GM18508 (cell line): ENCODE measurements around the gene OR2T10.
"Not testable (repeated sequence)": the region's sequence is repeated elsewhere in the genome, so short reads cannot be mapped to it uniquely, and the experiment has no call there.

ENCODE experiments used
- ATAC-seq: cut with Tn5 transposase; IDR thresholded peaks from one replicate; pipeline ENCODE4 v1.9.1; 2021; ENCODE audit warnings: moderate number of reproducible peaks; ENCODE audit not compliant: insufficient read depth, unreplicated experiment

OR2T10 gene

GRCh38 chr1:248599396-248599795, 1.9 kb upstream of the OR2T10 start:
- ATAC-seq: no peak

- ATAC-seq: no peak
Observed at GRCh38 chr1:248596615-248597014, 885 bp downstream of the OR2T10 start.

GRCh38 chr1:248593226-248593625, 4.3 kb downstream of the OR2T10 start:
- ATAC-seq: no peak

- no peak for ATAC-seq
Observed at GRCh38 chr1:248592655-248593054, 4.8 kb downstream of the OR2T10 start.

- ATAC-seq: no peak
Observed at GRCh38 chr1:248590055-248590454, 7.4 kb downstream of the OR2T10 start.

- ATAC-seq: no peak
Observed at GRCh38 chr1:248589334-248589733, 8.2 kb downstream of the OR2T10 start.

GRCh38 chr1:248585266-248585665, 12.2 kb downstream of the OR2T10 start:
- ATAC-seq: no peak

GRCh38 chr1:248576260-248576980, 21.1 kb downstream of the OR2T10 start:
- ATAC-seq: no peak

- ATAC-seq: not testable (repeated sequence)
Observed at GRCh38 chr1:248574657-248575056, 22.8 kb downstream of the OR2T10 start, which contains the start of gene OR2T34. Gene OR2T34, minus strand, starts transcription at chr1:248574757. Its CDS starts 0 bp downstream, at chr1:248574757.

GRCh38 chr1:248573856-248574255, 23.6 kb downstream of the OR2T10 start:
- not testable (repeated sequence) for ATAC-seq

- peak; percentile 87 for ATAC-seq
Observed at GRCh38 chr1:248572049-248572448, 25.5 kb downstream of the OR2T10 start.

GRCh38 chr1:248570811-248571210, 26.7 kb downstream of the OR2T10 start:
- ATAC-seq: not testable (repeated sequence)

GRCh38 chr1:248569049-248569448, 28.5 kb downstream of the OR2T10 start:
- ATAC-seq: not testable (repeated sequence)

- ATAC-seq: not testable (repeated sequence)
Observed at GRCh38 chr1:248565530-248566373, 31.7 kb downstream of the OR2T10 start.

GRCh38 chr1:248562672-248563071, 34.8 kb downstream of the OR2T10 start, which contains the start of gene OR2T29:
Gene OR2T29, minus strand, starts transcription at chr1:248562772. Its CDS starts 3,281 bp downstream, at chr1:248559491.
- not testable (repeated sequence) for ATAC-seq

- not testable (repeated sequence) for ATAC-seq
Observed at GRCh38 chr1:248551027-248551426, 46.5 kb downstream of the OR2T10 start.

- ATAC-seq: not testable (repeated sequence)
Observed at GRCh38 chr1:248547383-248547782, 50.1 kb downstream of the OR2T10 start.
